ENCODE results near the gene ADAMTS17.

GRCh38 chr15:100192097-100193080 lies 149.4 kb downstream of the ADAMTS17 start:
- no peak for TF ChIP-seq EZH2phosphoT487 (IDR thresholded peaks at IDR 0.05; ENCODE audit: low read depth)
- TF ChIP-seq CTCF (IDR thresholded peaks at IDR 0.05; ENCODE audit: low read depth, low read length), result no peak

All from OCI-LY3 (cell line).